Sigmoid colon (tissue), 4 donors: ENCODE data around the gene SLC5A2.

Source experiments
- CTCF ChIP-seq, 4 experiments: fragments of 450-650 bp in 3 of 4; fragments of 200-600 bp in 1 of 4; IDR thresholded peaks; one replicate each; pipeline ENCODE4 v1.5.1; 2016 to 2019; ENCODE audit warnings: antibody characterized with exemption in 4 of 4, mild to moderate bottlenecking in 3 of 4, moderate library complexity in 2 of 4
- POLR2AphosphoS5 ChIP-seq, 4 donors: sonication (generic); formaldehyde crosslinking; IDR thresholded peaks; one replicate each; pipeline ENCODE4 v1.6.1; 2017; ENCODE audit warnings: antibody characterized with exemption in 4 of 4

GRCh38 chr16:31507929-31508705, 25.2 kb downstream of the SLC5A2 start, which contains the start of gene RUSF1:
- peak; percentile 92 to 97 (median 96) for TF ChIP-seq POLR2AphosphoS5 (IDR thresholded peaks at IDR 0.05)
- no peak for TF ChIP-seq CTCF (IDR thresholded peaks at IDR 0.05)
